ENCODE results near the gene CLCF1. TPM values are rescaled to one million over a fixed set of nuclear protein-coding genes. Genes with fewer than 3 reads are reported as not detected.

Gene CLCF1
- 0.41 and 0.68 TPM in 2 replicates for total RNA-seq
- long read RNA-seq, result 0 reads

DNA sequence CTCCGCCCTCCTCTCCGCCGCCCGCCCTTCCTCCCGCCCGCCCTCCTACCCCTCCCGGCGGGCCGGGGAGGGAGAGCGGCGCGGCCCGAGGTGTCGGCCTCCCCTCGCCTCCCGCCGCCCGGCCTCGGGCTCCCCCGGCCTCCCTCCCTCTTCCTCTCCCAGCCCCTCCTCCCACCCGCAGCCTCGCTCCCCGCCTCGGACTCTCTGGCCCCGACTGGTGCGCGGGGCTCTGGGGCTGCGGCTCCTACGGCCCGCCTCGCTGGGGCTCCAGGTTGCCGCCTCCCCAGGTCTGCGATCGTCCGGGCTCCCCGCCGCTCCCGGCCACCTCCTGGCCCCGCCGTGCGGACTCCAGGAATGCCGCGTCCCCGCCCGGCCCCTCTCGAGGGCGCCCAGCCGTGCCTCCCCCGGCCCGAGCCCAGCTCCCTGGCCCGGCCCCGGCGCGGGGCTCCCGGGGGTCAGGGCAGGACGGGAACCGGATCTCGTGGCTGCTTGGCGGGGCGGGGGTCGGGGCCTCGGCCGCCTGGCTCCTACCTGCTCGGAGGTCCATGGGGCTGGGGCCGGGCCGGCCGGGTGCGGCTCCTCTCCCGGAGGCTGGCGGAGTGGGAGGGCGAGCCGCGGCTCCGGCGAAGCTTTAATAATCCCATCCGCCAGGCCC, at the start of gene CLCF1:
CLCF1 (minus strand) TSS at position 606 of the 655 bp plus-strand sequence; CDS start at position 547, 59 bp downstream.
- H3K9me3 Mint-ChIP-seq, result no peaks in the 10 kb centered on the region
- H3K27ac Mint-ChIP-seq (ENCODE audit: unreplicated experiment), result peak within 1 kb of the TSS; percentile 83
- no peaks in the 10 kb centered on the region for H3K36me3 Mint-ChIP-seq (ENCODE audit: low read depth)
- H3K4me3 Mint-ChIP-seq, result peak within 1 kb of the TSS; percentile 92
- H3K27me3 Mint-ChIP-seq (ENCODE audit: low read depth), result peaks cover 45% of the 10 kb centered on the region
- H3K4me1 Mint-ChIP-seq, result peaks cover 33% of the 10 kb centered on the region
- TF ChIP-seq, protein P1, sequence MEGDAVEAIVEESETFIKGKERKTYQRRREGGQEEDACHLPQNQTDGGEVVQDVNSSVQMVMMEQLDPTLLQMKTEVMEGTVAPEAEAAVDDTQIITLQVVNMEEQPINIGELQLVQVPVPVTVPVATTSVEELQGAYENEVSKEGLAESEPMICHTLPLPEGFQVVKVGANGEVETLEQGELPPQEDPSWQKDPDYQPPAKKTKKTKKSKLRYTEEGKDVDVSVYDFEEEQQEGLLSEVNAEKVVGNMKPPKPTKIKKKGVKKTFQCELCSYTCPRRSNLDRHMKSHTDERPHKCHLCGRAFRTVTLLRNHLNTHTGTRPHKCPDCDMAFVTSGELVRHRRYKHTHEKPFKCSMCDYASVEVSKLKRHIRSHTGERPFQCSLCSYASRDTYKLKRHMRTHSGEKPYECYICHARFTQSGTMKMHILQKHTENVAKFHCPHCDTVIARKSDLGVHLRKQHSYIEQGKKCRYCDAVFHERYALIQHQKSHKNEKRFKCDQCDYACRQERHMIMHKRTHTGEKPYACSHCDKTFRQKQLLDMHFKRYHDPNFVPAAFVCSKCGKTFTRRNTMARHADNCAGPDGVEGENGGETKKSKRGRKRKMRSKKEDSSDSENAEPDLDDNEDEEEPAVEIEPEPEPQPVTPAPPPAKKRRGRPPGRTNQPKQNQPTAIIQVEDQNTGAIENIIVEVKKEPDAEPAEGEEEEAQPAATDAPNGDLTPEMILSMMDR (conservative IDR thresholded peaks at IDR 0.05), result no peak
- DNase-seq (ENCODE audit: low read depth, low spot score), result peak; percentile 51

DNA sequence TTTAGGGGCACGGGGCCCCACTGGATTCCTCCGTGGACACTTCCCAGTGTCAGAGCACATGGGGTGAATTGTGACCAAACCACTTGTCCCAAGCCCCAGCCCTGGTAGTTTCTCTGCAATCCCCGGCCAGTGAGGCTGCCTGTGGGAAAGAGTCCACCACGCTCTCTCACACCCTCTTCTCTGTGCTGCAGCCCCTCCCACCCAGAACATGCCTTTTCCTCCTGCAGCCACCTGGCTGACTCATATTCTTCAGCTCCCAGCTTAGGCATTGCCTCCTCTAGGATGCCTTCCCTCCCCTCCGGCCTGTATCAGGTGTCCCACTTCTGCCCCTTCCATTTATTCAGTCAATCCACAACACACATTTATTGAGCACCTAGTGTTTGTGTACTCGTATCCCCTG, 49.5 kb upstream of the CLCF1 start:
- peaks cover 14% of the 10 kb centered on the region for H3K4me1 Mint-ChIP-seq
- H3K36me3 Mint-ChIP-seq (ENCODE audit: low read depth), result no peaks in the 10 kb centered on the region
- H3K27me3 Mint-ChIP-seq (ENCODE audit: low read depth), result peaks cover 5% of the 10 kb centered on the region
- no peak overlapping the region for H3K27ac Mint-ChIP-seq (ENCODE audit: unreplicated experiment)
- H3K4me3 Mint-ChIP-seq, result peak overlapping the region; percentile 31
- H3K9me3 Mint-ChIP-seq, result no peaks in the 10 kb centered on the region
- DNase-seq (ENCODE audit: low read depth, low spot score), result no peak
- TF ChIP-seq, protein P1 (conservative IDR thresholded peaks at IDR 0.05), result no peak

DNA sequence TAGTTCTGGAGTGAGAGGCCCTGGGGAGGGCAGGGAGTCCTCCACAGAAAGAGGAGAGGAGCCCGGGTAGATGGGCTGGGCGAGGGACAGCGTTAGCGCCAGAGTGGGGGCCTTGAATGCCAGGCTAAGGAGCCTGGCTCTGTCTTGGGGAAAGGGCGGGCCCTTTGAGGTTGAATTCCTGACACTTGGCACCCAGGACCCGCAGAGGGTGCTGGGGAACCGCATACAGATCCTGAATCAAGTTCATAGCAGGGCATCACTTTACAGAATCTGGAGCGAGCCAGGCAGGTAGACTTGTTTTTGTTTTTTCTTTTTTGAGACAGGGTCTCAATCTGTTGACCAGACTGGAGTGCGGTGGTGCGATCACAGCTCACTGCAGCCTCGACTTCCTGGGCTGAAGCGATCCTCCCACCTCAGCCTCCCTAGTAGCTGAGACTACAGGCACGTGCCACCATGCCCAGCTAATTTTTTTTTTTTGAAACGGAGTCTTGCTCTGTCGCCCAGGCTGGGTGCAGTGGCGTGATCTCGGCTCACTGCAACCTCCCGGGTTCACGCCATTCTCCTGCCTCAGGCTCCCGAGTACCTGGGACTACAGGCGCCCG, 48.1 kb upstream of the CLCF1 start:
- Mint-ChIP-seq H3K27ac (ENCODE audit: unreplicated experiment) (no peak overlapping the region), H3K36me3 (ENCODE audit: low read depth) (no peaks in the 10 kb centered on the region), H3K9me3 (no peaks in the 10 kb centered on the region)

DNA sequence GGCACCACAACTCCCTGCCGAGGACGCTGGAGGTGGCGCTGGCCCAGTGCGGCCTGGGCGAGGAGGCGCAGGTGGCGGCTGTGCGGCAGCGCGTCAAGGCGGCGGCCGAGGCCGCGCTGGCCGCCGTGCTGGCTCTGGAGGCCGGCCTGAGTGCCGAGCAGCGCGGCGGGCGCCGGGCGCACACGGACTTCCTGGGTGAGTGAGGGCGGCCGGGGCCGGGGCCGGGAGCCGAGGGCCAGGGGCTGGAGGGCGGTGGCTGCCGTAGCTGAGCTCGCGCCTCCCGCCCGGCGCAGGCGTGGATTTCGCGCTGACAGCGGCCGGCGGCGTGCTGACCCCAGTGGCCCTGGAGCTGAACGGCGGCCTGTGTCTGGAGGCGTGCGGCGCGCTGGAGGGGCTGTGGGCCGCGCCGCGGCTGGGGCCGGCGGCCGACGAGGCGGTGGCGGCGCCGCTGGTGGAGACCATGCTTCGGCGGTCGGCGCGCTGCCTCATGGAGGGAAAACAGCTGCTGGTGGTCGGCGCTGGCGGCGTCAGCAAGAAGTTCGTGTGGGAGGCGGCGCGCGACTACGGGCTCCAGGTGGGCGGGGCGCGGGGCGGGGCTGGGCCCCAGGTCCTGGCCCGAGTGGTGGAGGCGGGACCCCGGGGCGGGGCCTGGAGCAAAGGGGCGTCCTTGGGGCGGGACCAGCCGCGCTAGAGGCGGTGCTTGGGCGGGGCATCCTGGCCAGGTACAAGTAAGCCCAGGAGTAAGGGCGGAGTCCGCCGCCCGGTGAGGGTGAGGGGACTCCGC, 47.4 kb upstream of the CLCF1 start:
- Mint-ChIP-seq H3K36me3 (ENCODE audit: low read depth) (no peaks in the 10 kb centered on the region), H3K4me3 (peak overlapping the region; percentile 72), H3K4me1 (peaks cover 18% of the 10 kb centered on the region), H3K27me3 (ENCODE audit: low read depth) (peaks cover 22% of the 10 kb centered on the region), H3K9me3 (no peaks in the 10 kb centered on the region), H3K27ac (ENCODE audit: unreplicated experiment) (no peak overlapping the region)
- TF ChIP-seq, protein P1 (conservative IDR thresholded peaks at IDR 0.05), result no peak
- peak; percentile 94 for DNase-seq (ENCODE audit: low read depth, low spot score)

More for the DNA sequence above, 48.1 kb upstream of the CLCF1 start:
- peaks cover 14% of the 10 kb centered on the region for H3K4me1 Mint-ChIP-seq
- no peak for DNase-seq (ENCODE audit: low read depth, low spot score)
- TF ChIP-seq, protein P1 (conservative IDR thresholded peaks at IDR 0.05), result no peak
- H3K4me3 Mint-ChIP-seq, result peak overlapping the region; percentile 72
- H3K27me3 Mint-ChIP-seq (ENCODE audit: low read depth), result peaks cover 15% of the 10 kb centered on the region

DNA sequence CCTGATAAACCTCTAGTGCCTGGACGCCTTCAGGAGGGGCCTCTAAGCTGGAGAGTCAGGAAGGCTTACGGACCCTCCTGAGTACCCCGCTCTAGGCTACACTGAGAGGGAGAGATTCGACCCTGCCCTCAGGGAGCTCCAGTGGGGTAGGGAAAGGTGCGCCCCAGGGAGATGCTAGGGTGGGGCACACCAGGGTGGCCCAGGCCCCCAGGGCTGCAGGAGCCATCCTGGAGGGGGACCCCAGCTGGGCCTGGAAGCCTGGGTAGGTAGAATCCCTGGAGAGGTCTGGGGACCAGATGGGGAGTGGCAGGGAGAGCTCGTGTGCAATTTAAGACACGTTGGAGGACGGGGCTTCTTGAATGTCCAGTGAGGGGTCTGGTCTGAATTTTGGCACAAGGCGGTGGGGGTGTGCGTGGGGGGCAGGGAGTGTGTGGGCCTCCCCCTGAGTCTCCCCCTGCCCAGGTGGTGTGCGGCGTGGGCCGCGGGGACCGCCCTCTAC, 46.8 kb upstream of the CLCF1 start:
- Mint-ChIP-seq H3K27ac (ENCODE audit: unreplicated experiment) (no peak overlapping the region), H3K36me3 (ENCODE audit: low read depth) (no peaks in the 10 kb centered on the region), H3K9me3 (no peaks in the 10 kb centered on the region), H3K27me3 (ENCODE audit: low read depth) (peaks cover 23% of the 10 kb centered on the region), H3K4me1 (peaks cover 18% of the 10 kb centered on the region), H3K4me3 (peak overlapping the region; percentile 41)
- TF ChIP-seq, protein P1 (conservative IDR thresholded peaks at IDR 0.05), result no peak
- no peak for DNase-seq (ENCODE audit: low read depth, low spot score)
